H1 (cell line): ENCODE results near the gene PRR35. TPM values are rescaled to one million over a fixed set of nuclear protein-coding genes. Genes with fewer than 3 reads are reported as not detected.

Source experiments
- CTCF ChIA-PET: fragments of 300-600 bp; sonication (Branson Sonifier 250); formaldehyde crosslinking; loops from one replicate; lab custom pipeline; 2021; ENCODE audit not compliant: partially characterized antibody; lab: Charles Lee
- POLR2A ChIA-PET: fragments of 300-600 bp; sonication (Branson Sonifier 250); formaldehyde crosslinking; loops from one replicate; lab custom pipeline; 2021; ENCODE audit warnings: inconsistent platforms; ENCODE audit not compliant: partially characterized antibody; lab: Charles Lee
- DNase-seq, 2 experiments: peaks; one replicate each; pipeline versions ENCODE4 v3.0.0 to v3.0.0-alpha.2; 2010 to 2022; ENCODE audit warnings: low spot score in 2 of 2, low read depth in 1 of 2, mixed read lengths in 1 of 2
- FAIRE-seq: peaks from 2 replicates; lab custom pipeline; 2011; peaks lifted over from hg19 to GRCh38; lab: Jason Lieb, UNC
- H2AFZ ChIP-seq: 2 replicates; pipeline ENCODE4 v1.8.1; 2012; ENCODE audit warnings: low read length, inconsistent platforms
- H2AK5ac ChIP-seq: 2 replicates; pipeline ENCODE4 v1.6.1; 2013; ENCODE audit warnings: low read depth, low read length
- H2BK120ac ChIP-seq: replicated peaks from 2 replicates; pipeline ENCODE3; 2013; ENCODE audit warnings: low read depth, low read length, inconsistent platforms
- H2BK12ac ChIP-seq: 2 replicates; pipeline ENCODE4 v1.6.1; 2013; ENCODE audit warnings: low read depth, low read length
- H2BK15ac ChIP-seq: 2 replicates; pipeline ENCODE4 v1.6.1; 2013; ENCODE audit warnings: low read length
- H2BK20ac ChIP-seq: 2 replicates; pipeline ENCODE4 v1.6.1; 2013; ENCODE audit warnings: low read length
- H2BK5ac ChIP-seq: 2 replicates; pipeline ENCODE4 v1.6.1; 2013; ENCODE audit warnings: low read depth, low read length
- H3K14ac ChIP-seq: 2 replicates; pipeline ENCODE4 v1.6.1; 2013; ENCODE audit warnings: inconsistent platforms; ENCODE audit not compliant: insufficient read length
- H3K18ac ChIP-seq: 2 replicates; pipeline ENCODE4 v1.6.1; 2013; ENCODE audit warnings: low read length; ENCODE audit errors: extremely low read depth
- H3K23ac ChIP-seq: 2 replicates; pipeline ENCODE4 v1.6.1; 2013; ENCODE audit warnings: inconsistent platforms; ENCODE audit not compliant: insufficient read length
- H3K23me2 ChIP-seq: 2 replicates; pipeline ENCODE4 v1.6.1; 2013; ENCODE audit warnings: low read depth, low read length
- H3K27ac ChIP-seq: 2 replicates; pipeline ENCODE4 v1.6.1; 2011; ENCODE audit warnings: low read depth, low read length, inconsistent platforms
- H3K27me3 ChIP-seq, 4 experiments: replicated peaks in 1 of 4; 1 replicate in 1 of 4; 2 replicates in 3 of 4; pipeline versions ENCODE4 v1.6.1 to v1.8.1; 2011 to 2013; ENCODE audit warnings: low read length in 3 of 4, mild to moderate bottlenecking in 3 of 4, inconsistent platforms in 2 of 4, mixed read lengths in 2 of 4, moderate library complexity in 1 of 4; ENCODE audit not compliant: control insufficient read depth in 3 of 4, insufficient read depth in 3 of 4; ENCODE audit errors: extremely low read depth in 1 of 4
- H3K36me3 ChIP-seq, 4 experiments: 2 replicates each; pipeline versions ENCODE4 v1.6.1 to v1.8.1; 2011 to 2013; ENCODE audit warnings: mild to moderate bottlenecking in 4 of 4, low read length in 3 of 4, moderate library complexity in 2 of 4, control low read depth in 1 of 4, inconsistent platforms in 1 of 4; ENCODE audit not compliant: insufficient read depth in 4 of 4, control insufficient read depth in 2 of 4
- H3K4ac ChIP-seq: replicated peaks from 2 replicates; pipeline ENCODE3; 2013; ENCODE audit warnings: low read length, low read depth, mixed read lengths, inconsistent platforms; ENCODE audit not compliant: insufficient read length
- H3K4me1 ChIP-seq, 4 experiments: replicated peaks in 1 of 4; 1 replicate in 1 of 4; 2 replicates in 3 of 4; pipeline versions ENCODE4 v1.6.1 to v1.8.1; 2011 to 2013; ENCODE audit warnings: low read length in 3 of 4, inconsistent platforms in 2 of 4, mixed read lengths in 1 of 4; ENCODE audit not compliant: insufficient read depth in 4 of 4, control insufficient read depth in 3 of 4
- H3K4me2 ChIP-seq, 2 experiments: 2 replicates each; pipeline versions ENCODE4 v1.6.1 to v1.8.1; 2011 to 2013; ENCODE audit warnings: low read depth in 2 of 2, low read length in 2 of 2, control low read depth in 1 of 2, inconsistent platforms in 1 of 2, mild to moderate bottlenecking in 1 of 2; ENCODE audit not compliant: insufficient read depth in 1 of 2
- H3K4me3 ChIP-seq, 4 experiments: fragments of 200-600, 300-600 bp in 1 of 4; sonication (generic), shearing (Covaris generic), sonication (Bioruptor Twin) in 1 of 4; 2 replicates each; pipeline versions ENCODE4 v1.5.1 to v1.8.1; 2011 to 2016; ENCODE audit warnings: low read length in 4 of 4, low read depth in 3 of 4, control low read depth in 2 of 4, inconsistent platforms in 2 of 4, mild to moderate bottlenecking in 2 of 4, mixed read lengths in 1 of 4, moderate library complexity in 1 of 4; ENCODE audit not compliant: insufficient read depth in 2 of 4; ENCODE audit errors: extremely low read depth in 1 of 4
- H3K56ac ChIP-seq: replicated peaks from 2 replicates; pipeline ENCODE3; 2013; ENCODE audit warnings: low read depth, mild to moderate bottlenecking, mixed read lengths, low read length, inconsistent platforms; ENCODE audit not compliant: insufficient read length
- H3K79me1 ChIP-seq: 2 replicates; pipeline ENCODE4 v1.6.1; 2013; ENCODE audit warnings: low read depth, low read length, control low read depth
- H3K79me2 ChIP-seq, 2 experiments: 2 replicates each; pipeline versions ENCODE4 v1.6.1 to v1.8.1; 2012 to 2013; ENCODE audit warnings: low read length in 2 of 2, mild to moderate bottlenecking in 2 of 2, inconsistent platforms in 1 of 2; ENCODE audit not compliant: insufficient read depth in 2 of 2, control insufficient read depth in 1 of 2
- H3K9ac ChIP-seq, 4 experiments: replicated peaks in 1 of 4; 1 replicate in 1 of 4; 2 replicates in 3 of 4; pipeline versions ENCODE4 v1.6.1 to v1.8.1; 2011 to 2013; ENCODE audit warnings: low read depth in 3 of 4, low read length in 3 of 4, control low read depth in 2 of 4, mild to moderate bottlenecking in 2 of 4, moderate library complexity in 2 of 4, inconsistent platforms in 1 of 4; ENCODE audit errors: extremely low read depth in 1 of 4
- H3K9me3 ChIP-seq, 2 experiments: 2 replicates each; pipeline versions ENCODE4 v1.6.1 to v1.8.1; 2012 to 2013; ENCODE audit warnings: mild to moderate bottlenecking in 2 of 2, moderate library complexity in 2 of 2, control low read depth in 1 of 2, inconsistent platforms in 1 of 2, low read depth in 1 of 2, low read length in 1 of 2, mixed read lengths in 1 of 2; ENCODE audit not compliant: insufficient read depth in 2 of 2
- H4K20me1 ChIP-seq, 2 experiments: replicated peaks in 1 of 2; 2 replicates each; pipeline versions ENCODE3 to v1.8.1; 2011 to 2013; ENCODE audit warnings: inconsistent platforms in 2 of 2, low read length in 2 of 2, mild to moderate bottlenecking in 1 of 2; ENCODE audit not compliant: insufficient read depth in 2 of 2, control insufficient read depth in 1 of 2
- H4K5ac ChIP-seq: 2 replicates; pipeline ENCODE4 v1.6.1; 2013; ENCODE audit warnings: low read length, low read depth, mixed read lengths, inconsistent platforms; ENCODE audit not compliant: insufficient read length
- H4K8ac ChIP-seq: 2 replicates; pipeline ENCODE4 v1.8.0; 2013; ENCODE audit warnings: mild to moderate bottlenecking, moderate library complexity, low read length, inconsistent platforms; ENCODE audit not compliant: insufficient read depth; ENCODE audit errors: extremely low read depth
- H4K91ac ChIP-seq: replicated peaks from 2 replicates; pipeline ENCODE3; 2013; ENCODE audit warnings: low read length, mixed read lengths, inconsistent platforms; ENCODE audit not compliant: insufficient read length
- CBX5 ChIP-seq: fragments of 300-800, 300-1000 bp; sonication (generic); IDR thresholded peaks from 2 replicates; pipeline ENCODE4 v1.7.1; 2016; ENCODE audit warnings: antibody characterized with exemption, low read length, low read depth
- CHD1 ChIP-seq: IDR thresholded peaks from 2 replicates; pipeline ENCODE4 v1.6.1; 2012; ENCODE audit warnings: low read depth, low read length, improper control_type of control experiment
- WGBS, 2 experiments: shearing (Covaris generic) in 1 of 2; methylation state at CpG; one replicate each; pipeline versions ENCODE4 v1.1.6 to v1.1.7; 2013 to 2015; ENCODE audit warnings: low lambda C conversion rate in 2 of 2, mixed read lengths in 2 of 2, inconsistent platforms in 1 of 2, low coverage in 1 of 2, missing lambda C conversion rate in 1 of 2; ENCODE audit not compliant: insufficient replicate concordance in 2 of 2, insufficient coverage in 1 of 2, insufficient read length in 1 of 2; ENCODE audit errors: extremely low coverage in 1 of 2, missing lambda C conversion rate in 1 of 2; 5-methylcytosine and 5-hydroxymethylcytosine counted together
- polyA plus RNA-seq, 7 experiments: library from polyadenylated mRNA; depleted of rRNA in 3 of 7; stranded (reverse) in 5 of 7; unstranded in 2 of 7; fragments of >200 nt in 5 of 7; fragments of 200-250 nt in 2 of 7; gene quantifications; 1 replicate in 5 of 7; 2 replicates in 1 of 7; 4 replicates in 1 of 7; pipeline versions ENCODE4 v1.2.1 to v1.2.3, GENCODE V29; 2011 to 2013; ENCODE audit warnings: missing spikeins in 2 of 7, mixed read lengths in 2 of 7
- total RNA-seq: library from RNA; stranded (reverse); fragmentation: NEBNext Ultra II Directional; extraction: Animal tissue kit (Norgen Biotek cat#: 25700); gene quantifications from 2 replicates; pipeline ENCODE4 v1.2.1, GENCODE V29; 2021

Gene PRR35
- total and polyA plus RNA-seq, 2 of the 8 experiments (the other 6 are each of a cell fraction or from before 2014, with no cell fraction given) = 0.38 to 0.50 TPM

GRCh38 chr16:576197-576822 lies 16.1 kb downstream of the PRR35 start:
- no peak overlapping the region for H2BK12ac ChIP-seq
- no peak overlapping the region for H4K91ac ChIP-seq
- H3K27me3 ChIP-seq = no peaks in the 10 kb centered on the region
- DNase-seq (no peak), FAIRE-seq (no peak)
- no peak overlapping the region for H2BK20ac ChIP-seq
- H3K79me1 ChIP-seq = no peaks in the 10 kb centered on the region; the same call in none of the 2 replicates
- H3K18ac ChIP-seq = no peak overlapping the region
- no peak overlapping the region for H2AFZ ChIP-seq
- H2BK5ac ChIP-seq = no peak overlapping the region
- TF ChIP-seq CHD1 (no peak), CBX5 (no peak)
- no peak overlapping the region for H3K4me3 ChIP-seq
- H3K27ac ChIP-seq = no peak overlapping the region
- H3K14ac ChIP-seq = no peak overlapping the region
- ChIA-PET POLR2A (interaction anchor here (0.7 to 1.5 kb wide), 11 partner anchors 9 to 193 kb away, joined by 3 to 6 read pairs (median 4); partner anchors contain the start of genes NHLRC4, RHOT2 and WFIKKN1), CTCF (interaction anchor here (0.6 to 4.8 kb wide), 26 partner anchors 9 to 214 kb away, joined by 3 to 30 read pairs (median 3); partner anchors contain the start of genes NHLRC4 and RAB40C)
- H3K4ac ChIP-seq = no peak overlapping the region
- no peak overlapping the region for H2BK15ac ChIP-seq
- H3K36me3 ChIP-seq = peaks cover 0 to 16% (median 0%) of the 10 kb centered on the region in 4 experiments; a peak in 3 of 8 replicates
- H3K9ac ChIP-seq = no peak overlapping the region
- H3K56ac ChIP-seq = no peak overlapping the region
- no peak overlapping the region for H3K23ac ChIP-seq
- H4K8ac ChIP-seq = no peak overlapping the region
- 82% methylated on average over 21 of the region's 21 CpGs; no CpG with 5 or more reads in 1 of the 2 experiments for WGBS, 2 experiments
- H2AK5ac ChIP-seq = no peak overlapping the region
- H3K4me1 ChIP-seq = peaks cover 0 to 3% (median 1%) of the 10 kb centered on the region in 4 experiments; a peak in 4 of 7 replicates
- H3K4me2 ChIP-seq = no peak overlapping the region
- no peaks in the 10 kb centered on the region for H3K23me2 ChIP-seq
- peaks cover 0 to 16% of the 10 kb centered on the region in 2 experiments for H4K20me1 ChIP-seq
- H2BK120ac ChIP-seq = no peak overlapping the region
- H3K79me2 ChIP-seq = no peaks in the 10 kb centered on the region; a peak in 1 of 4 replicates
- H4K5ac ChIP-seq = no peak overlapping the region
- no peaks in the 10 kb centered on the region for H3K9me3 ChIP-seq
